WTC11 (cell line): ENCODE results near the gene CCNF. TPM values are rescaled to one million over a fixed set of nuclear protein-coding genes. Genes with fewer than 3 reads are reported as not detected.

ENCODE experiments used
- ATAC-seq: fragments of 200-7000 bp; cut with Tn5 transposase; 2 replicates; pipeline ENCODE4 v1.10.0; 2021; ENCODE audit warnings: mild to moderate bottlenecking, moderate library complexity
- CTCF ChIA-PET: fragments of 300-600 bp; sonication (Branson Sonifier 250); formaldehyde crosslinking; loops from one replicate; lab custom pipeline; 2021; ENCODE audit warnings: antibody characterized with exemption; lab: Charles Lee
- POLR2A ChIA-PET: fragments of 350-600 bp; sonication (Branson Sonifier 250); formaldehyde crosslinking; loops from one replicate; lab custom pipeline; 2021; ENCODE audit warnings: antibody characterized with exemption; lab: Charles Lee
- DNase-seq: peaks from one replicate; pipeline ENCODE4 v3.0.0; 2021; ENCODE audit warnings: low spot score
- H3K27ac Mint-ChIP-seq: 2 replicates; pipeline ENCODE4 v1.8.0; 2021; ENCODE audit warnings: mixed read lengths
- H3K27me3 Mint-ChIP-seq: 2 replicates; pipeline ENCODE4 v1.8.0; 2021; ENCODE audit warnings: low read depth, mild to moderate bottlenecking, moderate library complexity, mixed read lengths
- H3K36me3 Mint-ChIP-seq: 2 replicates; pipeline ENCODE4 v1.8.0; 2021; ENCODE audit warnings: mixed read lengths
- H3K4me1 Mint-ChIP-seq: 2 replicates; pipeline ENCODE4 v1.8.0; 2022; ENCODE audit warnings: mixed read lengths
- H3K4me3 Mint-ChIP-seq: 2 replicates; pipeline ENCODE4 v1.8.0; 2021; ENCODE audit warnings: mild to moderate bottlenecking, moderate library complexity, mixed read lengths
- H3K9me3 Mint-ChIP-seq: 2 replicates; pipeline ENCODE4 v1.8.0; 2021; ENCODE audit warnings: mixed read lengths
- CREM ChIP-seq: sonication (generic); formaldehyde crosslinking; IDR thresholded peaks from 2 replicates; pipeline ENCODE4 v1.8.1; 2022; ENCODE audit warnings: mild to moderate bottlenecking, missing genetic modification reagents, moderate library complexity
- E2F4 ChIP-seq: sonication (generic); formaldehyde crosslinking; IDR thresholded peaks from 2 replicates; pipeline ENCODE4 v1.8.1; 2022; ENCODE audit warnings: low read depth, mild to moderate bottlenecking, moderate library complexity, missing genetic modification reagents, borderline replicate concordance
- ESRRA ChIP-seq: sonication (generic); formaldehyde crosslinking; IDR thresholded peaks from 2 replicates; pipeline ENCODE4 v1.8.1; 2022; ENCODE audit warnings: mild to moderate bottlenecking, missing genetic modification reagents, borderline replicate concordance
- HMGXB4 ChIP-seq: sonication (generic); formaldehyde crosslinking; IDR thresholded peaks from 2 replicates; pipeline ENCODE4 v1.8.1; 2023; ENCODE audit warnings: mild to moderate bottlenecking, moderate library complexity, missing genetic modification reagents
- NFATC4 ChIP-seq: fragments of 250-450 bp; sonication (Bioruptor Pico); IDR thresholded peaks from 2 replicates; pipeline ENCODE4 v1.9.0; 2021; ENCODE audit warnings: mild to moderate bottlenecking
- NR3C1 ChIP-seq: sonication (generic); formaldehyde crosslinking; conservative IDR thresholded peaks from 2 replicates; pipeline ENCODE4 v1.8.1; 2023; ENCODE audit warnings: low read depth, mild to moderate bottlenecking, missing genetic modification reagents
- PRDM15 ChIP-seq: sonication (generic); formaldehyde crosslinking; IDR thresholded peaks from 2 replicates; pipeline ENCODE4 v1.8.0; 2022; ENCODE audit warnings: missing genetic modification reagents
- PREB ChIP-seq: sonication (generic); formaldehyde crosslinking; IDR thresholded peaks from 2 replicates; pipeline ENCODE4 v1.8.1; 2022; ENCODE audit warnings: mild to moderate bottlenecking, missing genetic modification reagents, moderate library complexity, borderline replicate concordance
- RELA ChIP-seq: sonication (generic); formaldehyde crosslinking; IDR thresholded peaks from 2 replicates; pipeline ENCODE4 v1.8.1; 2022; ENCODE audit warnings: missing genetic modification reagents, mild to moderate bottlenecking, borderline replicate concordance
- RORB ChIP-seq: fragments of 250-450 bp; sonication (Bioruptor Pico); IDR thresholded peaks from 2 replicates; pipeline ENCODE4 v1.9.0; 2021; ENCODE audit warnings: mild to moderate bottlenecking
- SMAD4 ChIP-seq: sonication (generic); formaldehyde crosslinking; IDR thresholded peaks from 2 replicates; pipeline ENCODE4 v1.8.0; 2022; ENCODE audit warnings: mild to moderate bottlenecking, missing genetic modification reagents
- SP1 ChIP-seq: sonication (generic); formaldehyde crosslinking; conservative IDR thresholded peaks from 2 replicates; pipeline ENCODE4 v1.8.1; 2022; ENCODE audit warnings: missing genetic modification reagents
- USF1 ChIP-seq: sonication (generic); formaldehyde crosslinking; IDR thresholded peaks from 2 replicates; pipeline ENCODE4 v1.8.0; 2022; ENCODE audit warnings: mild to moderate bottlenecking, missing genetic modification reagents
- ZNF121 ChIP-seq: sonication (generic); formaldehyde crosslinking; IDR thresholded peaks from 2 replicates; pipeline ENCODE4 v1.8.0; 2023; ENCODE audit warnings: missing genetic modification reagents
- ZNF281 ChIP-seq: sonication (generic); formaldehyde crosslinking; IDR thresholded peaks from 2 replicates; pipeline ENCODE4 v1.8.0; 2023; ENCODE audit warnings: mild to moderate bottlenecking, missing genetic modification reagents
- ZNF423 ChIP-seq: fragments of 250-450 bp; sonication (Bioruptor Pico); IDR thresholded peaks from 2 replicates; pipeline ENCODE4 v2.1.2; 2022; ENCODE audit warnings: mild to moderate bottlenecking, moderate library complexity
- ZNF425 ChIP-seq: fragments of 250-450 bp; sonication (Bioruptor Pico); conservative IDR thresholded peaks from 2 replicates; pipeline ENCODE4 v1.9.0; 2021; ENCODE audit warnings: mild to moderate bottlenecking
- ZSCAN18 ChIP-seq: fragments of 250-450 bp; sonication (Bioruptor Pico); IDR thresholded peaks from 2 replicates; pipeline ENCODE4 v2.1.2; 2022; ENCODE audit warnings: mild to moderate bottlenecking, moderate library complexity
- total RNA-seq: library from RNA; stranded (reverse); gene quantifications from 3 replicates; pipeline ENCODE4 v1.2.3, GENCODE V29; 2021

The CCNF gene
- total RNA-seq, 1 experiment from 2014 or later: 65.7 TPM

- H3K4me3 Mint-ChIP-seq: no peak overlapping the region
- no peaks in the 10 kb centered on the region for H3K36me3 Mint-ChIP-seq
- ATAC-seq (no peak), DNase-seq (no peak)
- ChIA-PET POLR2A (no interaction called here), CTCF (no interaction called here)
- TF ChIP-seq ESRRA: no peak
- no peak for TF ChIP-seq PREB (CRISPR knock-in tag)
- no peak for TF ChIP-seq PRDM15 (CRISPR knock-in tag)
- no peak for TF ChIP-seq E2F4 (CRISPR knock-in tag)
- TF ChIP-seq CREM (CRISPR knock-in tag): no peak
- no peak for TF ChIP-seq RORB
- no peak for TF ChIP-seq NFATC4
- no peak for TF ChIP-seq ZSCAN18 (CRISPR knock-in tag)
- TF ChIP-seq ZNF121 (CRISPR knock-in tag): no peak
- peaks cover 6% of the 10 kb centered on the region; the same call in 1 of the 2 replicates for H3K27me3 Mint-ChIP-seq
- no peak overlapping the region for H3K27ac Mint-ChIP-seq
- no peaks in the 10 kb centered on the region for H3K4me1 Mint-ChIP-seq
- no peaks in the 10 kb centered on the region for H3K9me3 Mint-ChIP-seq
Observed at GRCh38 chr16:2415085-2415484, 14.2 kb upstream of the CCNF start.

GRCh38 chr16:2420035-2420434, 9.2 kb upstream of the CCNF start:
- Mint-ChIP-seq H3K27me3 (no peaks in the 10 kb centered on the region), H3K4me1 (no peaks in the 10 kb centered on the region), H3K36me3 (no peaks in the 10 kb centered on the region), H3K4me3 (no peak overlapping the region), H3K9me3 (no peaks in the 10 kb centered on the region), H3K27ac (no peak overlapping the region)
- ChIA-PET CTCF (interaction anchor here (1.3 kb wide), 1 partner anchor 33 kb away, joined by 4 read pairs; no protein-coding TSS in a partner anchor), POLR2A (no interaction called here)
- ATAC-seq (no peak), DNase-seq (no peak)
- TF ChIP-seq ZNF281 (CRISPR knock-in tag) (no peak), E2F4 (CRISPR knock-in tag) (no peak), NR3C1 (CRISPR knock-in tag) (no peak), ZNF425 (CRISPR knock-in tag) (no peak), SP1 (CRISPR knock-in tag) (no peak), HMGXB4 (CRISPR knock-in tag) (no peak), SMAD4 (CRISPR knock-in tag) (no peak), RELA (CRISPR knock-in tag) (no peak), ZNF423 (no peak), USF1 (CRISPR knock-in tag) (no peak)
